NB4 (cell line): ENCODE results near the gene NOC2L.

Experiments
- CTCF ChIP-seq: IDR thresholded peaks from one replicate; pipeline ENCODE4 v1.5.1; 2012; ENCODE audit warnings: low read depth, low read length
- MAX ChIP-seq: IDR thresholded peaks from 2 replicates; pipeline ENCODE4 v1.6.1; 2011; ENCODE audit warnings: low read depth, low read length
- MYC ChIP-seq: IDR thresholded peaks from 2 replicates; pipeline ENCODE4 v1.6.1; 2011; ENCODE audit warnings: low read depth, low read length
- POLR2A ChIP-seq: IDR thresholded peaks from 2 replicates; pipeline ENCODE4 v1.6.1; 2011; ENCODE audit warnings: mild to moderate bottlenecking; ENCODE audit not compliant: insufficient read length; ENCODE audit errors: extremely low read depth

- TF ChIP-seq CTCF (no peak), MYC (no peak), MAX (no peak), POLR2A (no peak)
Measured at GRCh38 chr1:897226-897625, 61.8 kb downstream of the NOC2L start.
